ENCODE data around the gene GFRA1.

- TF ChIP-seq CTCF (conservative IDR thresholded peaks at IDR 0.05 in 1 of 2, IDR thresholded peaks at IDR 0.05 in 1 of 2; ENCODE audit: low read depth in 1 of 2, low read length in 2 of 2) (no peak), EZH2 (IDR thresholded peaks at IDR 0.05; ENCODE audit: low read length, missing control alignments) (no peak)
Observed at GRCh38 chr10:116060864-116061263, 212.1 kb downstream of the GFRA1 start.
